ENCODE data around the gene PTPN9. TPM values are rescaled to one million over a fixed set of nuclear protein-coding genes. Genes with fewer than 3 reads are reported as not detected.
"Not testable (repeated sequence)": the region's sequence is repeated elsewhere in the genome, so short reads cannot be mapped to it uniquely, and the experiment has no call there.

The PTPN9 gene
- total RNA-seq, 1 donor = 24.0 TPM

GRCh38 chr15:75565062-75565970, 13.8 kb downstream of the PTPN9 start:
- peak; percentile 63 for DNase-seq (ENCODE audit: low read depth)

GRCh38 chr15:75561888-75562287, 17.2 kb downstream of the PTPN9 start:
- DNase-seq (ENCODE audit: low read depth) = no peak
- H3K4me3 ChIP-seq (ENCODE audit: low read depth, low read length) = no peak overlapping the region
- no peak for TF ChIP-seq CTCF (IDR thresholded peaks at IDR 0.05; ENCODE audit: insufficient read depth, low read length)

More at GRCh38 chr15:75565062-75565970, 13.8 kb downstream of the PTPN9 start:
- no peak overlapping the region for H3K4me3 ChIP-seq (ENCODE audit: low read depth, low read length)
- TF ChIP-seq CTCF (IDR thresholded peaks at IDR 0.05; ENCODE audit: insufficient read depth, low read length) = no peak

GRCh38 chr15:75559360-75559759, 19.8 kb downstream of the PTPN9 start:
- not testable (repeated sequence) for DNase-seq (ENCODE audit: low read depth); H3K4me3 ChIP-seq (ENCODE audit: low read depth, low read length)

GRCh38 chr15:75558955-75559354, 20.2 kb downstream of the PTPN9 start:
- H3K4me3 ChIP-seq (ENCODE audit: low read depth, low read length); DNase-seq (ENCODE audit: low read depth): not testable (repeated sequence)

GRCh38 chr15:75554717-75555116, 24.4 kb downstream of the PTPN9 start:
- H3K4me3 ChIP-seq (ENCODE audit: low read depth, low read length) = no peak overlapping the region
- DNase-seq (ENCODE audit: low read depth) = peak; percentile 81
- TF ChIP-seq CTCF (IDR thresholded peaks at IDR 0.05; ENCODE audit: insufficient read depth, low read length) = no peak

GRCh38 chr15:75553659-75554058, 25.5 kb downstream of the PTPN9 start:
- H3K4me3 ChIP-seq (ENCODE audit: low read depth, low read length) = no peak overlapping the region
- TF ChIP-seq CTCF (IDR thresholded peaks at IDR 0.05; ENCODE audit: insufficient read depth, low read length) = no peak
- no peak for DNase-seq (ENCODE audit: low read depth)

- H3K4me3 ChIP-seq (ENCODE audit: low read depth, low read length) = no peak overlapping the region
- TF ChIP-seq CTCF (IDR thresholded peaks at IDR 0.05; ENCODE audit: insufficient read depth, low read length) = no peak
- DNase-seq (ENCODE audit: low read depth) = no peak
These were observed 28.0 kb downstream of the PTPN9 start for GRCh38 chr15:75551091-75551490.

GRCh38 chr15:75545064-75545463, 34.1 kb downstream of the PTPN9 start:
- DNase-seq (ENCODE audit: low read depth) = no peak
- TF ChIP-seq CTCF (IDR thresholded peaks at IDR 0.05; ENCODE audit: insufficient read depth, low read length) = no peak
- no peak overlapping the region for H3K4me3 ChIP-seq (ENCODE audit: low read depth, low read length)
